Left lobe of liver (tissue), 2 donors: Measurements from ENCODE around the gene EXOSC2. TPM values are rescaled to one million over a fixed set of nuclear protein-coding genes. Genes with fewer than 3 reads are reported as not detected.
A peak's percentile ranks its signal among the peaks of the same experiment; 100 is the strongest.
"Not testable (repeated sequence)": the region's sequence is repeated elsewhere in the genome, so short reads cannot be mapped to it uniquely, and the experiment has no call there.

Experiments used
- ATAC-seq: fragments of 200-7000 bp; cut with Tn5 transposase; one replicate; pipeline ENCODE4 v1.9.1; 2020; ENCODE audit warnings: mild to moderate bottlenecking, moderate library complexity
- DNase-seq: peaks from one replicate; pipeline ENCODE4 v3.0.0-alpha.2; 2020; ENCODE audit warnings: low spot score
- total RNA-seq: library from RNA; stranded (reverse); gene quantifications from one replicate; pipeline ENCODE4 v1.2.1, GENCODE V29; 2021
- donor health status: DM: no; HTN: no; CAD: no; lungs with moderate emphysema.
- donor health status: DM: no; HTN: yes; CAD: no.

EXOSC2 gene
- total RNA-seq, 1 donor from 2014 or later, result 12.9 TPM

- DNase-seq (no peak), ATAC-seq (no peak)
These were observed 27.0 kb upstream of the EXOSC2 start for GRCh38 chr9:130666393-130667119.

DNA sequence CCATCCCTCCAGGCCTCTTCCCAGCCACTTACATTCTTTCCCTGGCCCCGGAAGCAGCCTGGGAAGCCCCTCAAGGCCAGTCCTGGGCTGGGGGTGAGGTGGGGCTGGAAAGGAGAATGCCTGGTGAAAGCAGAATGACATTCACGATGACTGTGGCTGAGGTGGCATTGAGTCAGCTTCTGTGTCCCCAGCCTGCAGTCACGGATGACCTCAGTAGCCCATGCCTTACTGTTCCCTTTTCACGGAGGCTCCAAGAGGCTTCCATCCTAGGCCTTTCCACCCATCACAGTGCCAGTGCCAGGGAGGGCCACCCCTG, 26.5 kb upstream of the EXOSC2 start:
- ATAC-seq, result no peak

DNA sequence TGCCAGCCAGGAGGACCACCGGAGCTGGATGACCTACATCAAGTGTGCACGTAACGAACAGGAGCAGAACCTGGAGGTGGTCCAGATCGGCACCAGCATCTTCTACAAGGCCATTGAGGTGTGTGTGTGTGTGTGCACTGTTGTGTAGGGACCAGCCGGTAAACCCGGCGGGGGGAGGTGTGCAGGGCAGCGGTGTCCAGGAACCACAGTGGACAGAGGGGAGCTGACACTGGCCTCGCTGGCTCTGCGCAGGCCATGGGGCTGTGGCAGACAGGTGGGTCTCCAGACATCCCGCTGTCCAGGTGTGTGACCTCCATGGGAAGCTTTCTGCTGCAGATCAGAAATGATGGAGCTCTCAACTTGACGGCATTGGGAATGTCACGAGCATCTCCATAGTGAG, 25.4 kb upstream of the EXOSC2 start:
- ATAC-seq (no peak), DNase-seq (no peak)

More for the DNA sequence above, 26.5 kb upstream of the EXOSC2 start:
- DNase-seq, result no peak

GRCh38 chr9:130668659-130669058, 24.9 kb upstream of the EXOSC2 start:
- DNase-seq (no peak), ATAC-seq (no peak)

- DNase-seq (no peak), ATAC-seq (no peak)
These were observed 23.6 kb upstream of the EXOSC2 start for GRCh38 chr9:130669965-130670364.

GRCh38 chr9:130670644-130671043, 22.9 kb upstream of the EXOSC2 start:
- DNase-seq (no peak), ATAC-seq (no peak)

DNA sequence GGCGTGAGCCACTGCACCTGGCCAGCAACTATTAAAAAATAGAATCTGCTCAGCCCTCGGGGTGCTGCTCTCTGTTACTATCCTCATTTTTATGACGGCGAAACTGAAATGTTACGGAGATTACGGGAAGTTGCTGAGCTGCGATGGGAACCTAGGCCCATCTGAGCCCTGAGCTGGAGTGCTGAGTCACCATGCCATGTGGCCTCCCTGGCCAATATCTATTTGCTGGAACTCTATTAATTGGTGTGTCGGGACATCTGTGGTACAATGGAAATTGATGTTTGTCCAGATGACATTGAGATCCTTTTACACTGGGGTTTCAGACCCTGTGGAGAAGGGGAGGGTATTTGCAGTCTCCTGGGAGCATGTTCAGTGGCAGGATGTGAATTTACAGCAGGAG, 21.1 kb upstream of the EXOSC2 start:
- DNase-seq, result no peak
- ATAC-seq, result no peak

DNA sequence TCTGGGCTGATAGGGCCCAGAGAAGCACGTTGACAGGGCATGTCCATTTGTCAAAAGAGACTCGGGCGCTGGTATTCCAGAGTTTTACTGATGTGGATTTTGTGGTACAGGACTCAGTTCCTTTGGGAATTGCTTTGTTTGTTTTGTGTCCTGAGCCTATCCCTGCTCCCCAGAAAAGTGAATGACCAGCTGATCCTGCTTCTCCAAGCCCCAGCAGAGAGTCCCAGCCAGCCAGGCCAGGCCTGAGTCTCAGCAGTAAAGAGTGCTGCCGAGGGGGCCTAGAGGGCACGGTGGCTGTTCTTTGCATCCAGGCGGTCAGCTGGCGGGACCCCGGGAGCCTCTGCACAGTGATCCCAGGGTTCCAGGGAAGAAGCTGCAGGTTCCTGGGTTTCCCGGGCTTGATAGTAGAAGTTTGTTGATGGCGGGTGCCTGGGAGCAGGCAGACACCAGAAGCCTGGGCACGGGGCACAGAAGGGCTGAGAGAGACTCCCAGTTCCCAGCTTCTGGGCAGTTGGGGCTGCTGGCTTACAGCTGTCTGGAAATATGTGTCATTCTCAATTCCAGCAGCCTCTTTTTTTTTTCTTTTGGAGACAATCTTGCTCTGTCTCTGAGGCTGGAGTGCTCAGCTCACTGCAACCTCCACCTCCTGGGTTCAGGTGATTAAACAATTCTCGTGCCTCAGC, 20.5 kb upstream of the EXOSC2 start:
- no peak for DNase-seq
- ATAC-seq, result no peak

GRCh38 chr9:130675396-130675795, 18.2 kb upstream of the EXOSC2 start:
- ATAC-seq (no peak), DNase-seq (no peak)

DNA sequence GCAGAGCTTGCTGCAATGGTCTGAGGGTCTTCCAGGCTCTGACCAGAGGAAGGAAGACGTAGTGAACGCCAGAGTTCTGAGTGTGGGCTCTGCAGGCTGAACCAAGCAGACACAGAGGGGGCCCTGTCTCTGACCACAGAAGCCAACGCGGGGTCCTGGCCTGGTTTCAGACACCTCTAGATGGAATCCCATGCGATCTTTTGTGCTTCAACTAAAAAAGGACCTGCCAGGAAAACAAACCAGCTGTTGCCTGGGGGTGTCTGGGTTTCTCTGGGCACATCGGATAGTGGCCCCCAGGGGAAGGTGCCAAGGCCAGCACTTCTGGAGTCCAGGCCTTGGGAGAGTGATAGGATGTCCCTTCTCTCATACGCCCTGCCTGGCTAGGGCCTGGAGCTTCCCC, 16.3 kb upstream of the EXOSC2 start:
- no peak for ATAC-seq
- DNase-seq, result no peak

- ATAC-seq (peak; percentile 73), DNase-seq (peak; percentile 91)
These were observed 12.5 kb upstream of the EXOSC2 start for GRCh38 chr9:130680836-130681768.

- DNase-seq (peak; percentile 60), ATAC-seq (peak; percentile 29)
These were observed 11.7 kb upstream of the EXOSC2 start for GRCh38 chr9:130681769-130682420.

DNA sequence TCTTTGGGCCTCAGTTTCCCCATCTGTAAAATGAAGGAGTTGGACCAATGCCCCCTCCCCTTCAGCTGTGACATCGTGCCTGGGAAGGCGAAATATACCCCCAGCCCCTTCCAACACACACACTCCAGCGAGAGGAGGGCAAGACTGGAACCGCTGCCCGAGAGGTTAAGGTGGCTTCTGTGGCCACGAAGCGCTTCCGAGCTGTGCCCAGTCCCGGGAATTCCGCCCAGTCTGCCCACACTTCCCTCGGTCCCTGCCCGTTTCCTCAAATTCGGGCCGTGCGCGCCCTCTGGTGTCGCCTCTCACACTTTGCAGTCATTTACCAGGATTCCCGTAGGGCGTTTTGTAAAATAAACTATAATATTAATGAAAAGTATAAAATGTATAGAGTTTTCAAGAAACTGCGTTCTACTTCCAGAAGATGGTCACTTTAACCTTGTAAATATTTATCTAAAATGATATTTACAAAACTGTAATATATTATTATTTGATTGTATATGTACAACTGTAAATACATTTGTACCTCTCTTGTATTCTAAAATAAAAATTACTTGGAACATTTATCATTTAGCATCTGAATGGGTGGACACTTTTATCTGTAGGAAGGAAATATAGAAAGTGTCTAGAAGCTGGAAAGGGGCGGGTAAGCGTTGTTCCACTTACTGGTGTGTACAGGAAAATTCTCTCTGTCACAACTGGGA, 11.0 kb upstream of the EXOSC2 start:
- DNase-seq, result peak; percentile 87
- peak; percentile 80 for ATAC-seq

DNA sequence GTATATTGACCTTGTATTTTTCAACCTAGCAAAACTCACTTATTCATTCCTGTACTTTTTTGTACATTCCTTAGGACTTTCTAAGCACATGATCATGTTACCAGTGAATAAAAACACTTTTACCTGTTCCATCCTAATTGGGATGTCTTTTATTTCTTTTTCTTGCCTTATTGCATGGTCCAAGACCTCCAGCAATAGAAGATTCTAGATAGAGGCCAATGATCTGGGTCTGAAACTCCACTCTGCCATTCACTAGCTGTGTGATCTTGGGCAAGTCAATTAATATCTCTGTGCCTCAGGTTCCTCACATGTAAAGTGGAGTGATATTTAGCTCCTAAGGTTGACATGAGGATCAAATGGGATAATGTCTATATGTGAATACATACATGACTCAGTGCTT, 8.5 kb upstream of the EXOSC2 start:
- no peak for DNase-seq
- no peak for ATAC-seq

GRCh38 chr9:130685945-130686344, 7.6 kb upstream of the EXOSC2 start:
- ATAC-seq, DNase-seq: not testable (repeated sequence)

DNA sequence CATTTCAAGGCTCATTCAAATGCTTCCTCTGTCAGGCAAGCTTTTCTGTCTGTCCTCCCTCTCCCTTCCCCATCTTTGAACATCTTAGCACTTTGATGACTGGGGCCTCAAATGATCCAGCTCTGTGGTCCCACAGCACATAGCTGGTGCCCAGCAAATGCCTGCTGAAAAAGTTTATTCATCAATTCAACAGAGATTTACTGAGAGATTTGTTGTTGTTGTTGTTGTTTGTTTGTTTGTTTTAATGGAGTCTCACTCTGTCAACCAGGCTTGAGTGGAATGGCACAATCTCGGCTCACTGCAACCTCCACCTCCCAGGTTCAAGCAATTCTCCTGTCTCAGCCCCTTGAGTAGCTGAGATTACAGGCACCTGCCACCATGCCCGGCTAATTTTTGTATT, 6.0 kb upstream of the EXOSC2 start:
- ATAC-seq (no peak), DNase-seq (no peak)

GRCh38 chr9:130688072-130688471, 5.5 kb upstream of the EXOSC2 start:
- ATAC-seq, result no peak
- DNase-seq, result no peak

DNA sequence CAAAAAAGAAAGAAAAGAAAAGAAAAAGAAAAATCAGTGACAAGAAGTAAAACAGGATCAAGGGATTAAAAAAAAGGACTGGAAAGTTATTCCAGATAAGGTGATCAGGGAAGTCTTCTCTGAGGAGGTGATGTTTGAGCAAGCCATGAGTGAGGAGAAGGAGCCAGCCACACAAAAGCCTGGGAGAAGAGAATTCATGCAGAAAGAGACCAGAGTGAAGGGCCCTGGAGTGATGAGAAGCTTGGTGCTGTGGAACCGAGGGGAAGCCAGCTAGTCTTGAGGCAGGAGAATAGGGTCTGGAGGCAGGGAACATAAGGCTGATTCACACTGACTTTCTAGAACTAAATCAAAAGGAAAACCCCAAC, 4.0 kb upstream of the EXOSC2 start:
- DNase-seq, result no peak
- ATAC-seq, result no peak

- ATAC-seq (peak; percentile 61), DNase-seq (peak; percentile 72)
These were observed 3.5 kb upstream of the EXOSC2 start for GRCh38 chr9:130689937-130690700.

- DNase-seq (no peak), ATAC-seq (peak; percentile 30)
These were observed 1.3 kb upstream of the EXOSC2 start for GRCh38 chr9:130692321-130692720.
